OCI-LY7 (cell line): ENCODE data around the gene HSPA14. TPM values are rescaled to one million over a fixed set of nuclear protein-coding genes. Genes with fewer than 3 reads are reported as not detected.

Experiments used
- BruUV-seq: library from RNA; stranded (reverse); fragments of 400-500 nt; replicated peaks from 2 replicates; lab custom pipeline; 2021; lab: Mats Ljungman, UMichigan
- CTCF ChIA-PET: fragments of 300-600 bp; sonication (Branson Sonifier 250); formaldehyde crosslinking; loops from one replicate; lab custom pipeline; 2022; ENCODE audit warnings: antibody characterized with exemption; ENCODE audit not compliant: unreplicated experiment; lab: Charles Lee
- POLR2A ChIA-PET: fragments of 300-600 bp; sonication (Branson Sonifier 250); formaldehyde crosslinking; loops from one replicate; lab custom pipeline; 2022; ENCODE audit warnings: antibody characterized with exemption; lab: Charles Lee
- DNase-seq: peaks from one replicate; pipeline ENCODE4 v3.0.0-alpha.2; 2015; ENCODE audit warnings: low spot score
- H2AFZ ChIP-seq: fragments of 200-600 bp; sonication (generic), shearing (Covaris generic); 2 replicates; pipeline ENCODE4 v1.6.1; 2014; ENCODE audit warnings: mild to moderate bottlenecking, antibody characterized with exemption, low read length, moderate library complexity
- H3K27ac ChIP-seq: fragments of 200-600 bp; sonication (generic); 2 replicates; pipeline ENCODE4 v1.5.1; 2014; ENCODE audit warnings: mixed run types, low read depth, mild to moderate bottlenecking, moderate library complexity, low read length, inconsistent platforms; ENCODE audit not compliant: poor library complexity, severe bottlenecking
- H3K36me3 ChIP-seq: fragments of 200-600 bp; sonication (generic); 2 replicates; pipeline ENCODE4 v1.6.1; 2014; ENCODE audit warnings: mild to moderate bottlenecking, antibody characterized with exemption, low read length, moderate library complexity, mixed read lengths; ENCODE audit not compliant: insufficient read depth
- H3K4me1 ChIP-seq: fragments of 200-600 bp; sonication (generic); 2 replicates; pipeline ENCODE4 v1.5.1; 2014; ENCODE audit warnings: mild to moderate bottlenecking, low read length; ENCODE audit not compliant: insufficient read depth, poor library complexity, severe bottlenecking
- H3K4me2 ChIP-seq: fragments of 200-600 bp; sonication (generic); 2 replicates; pipeline ENCODE4 v1.6.1; 2014; ENCODE audit warnings: mild to moderate bottlenecking, low read length
- H3K4me3 ChIP-seq: fragments of 200-600 bp; sonication (generic); 2 replicates; pipeline ENCODE4 v1.5.1; 2014; ENCODE audit warnings: mild to moderate bottlenecking, low read depth, low read length; ENCODE audit not compliant: poor library complexity, severe bottlenecking
- H3K79me2 ChIP-seq: fragments of 200-600 bp; sonication (generic); 2 replicates; pipeline ENCODE4 v1.6.1; 2016; ENCODE audit warnings: low read depth, mild to moderate bottlenecking, low read length, moderate library complexity, mixed read lengths; ENCODE audit not compliant: insufficient read depth
- H3K9me2 ChIP-seq: fragments of 200-600 bp; sonication (generic); 2 replicates; pipeline ENCODE4 v1.6.1; 2016; ENCODE audit warnings: mild to moderate bottlenecking, low read length, mixed read lengths; ENCODE audit not compliant: insufficient read depth
- H3K9me3 ChIP-seq: fragments of 200-600 bp; sonication (generic); 2 replicates; pipeline ENCODE4 v1.6.1; 2014; ENCODE audit warnings: mild to moderate bottlenecking, mixed run types, low read length, mixed read lengths
- H4K20me1 ChIP-seq: fragments of 200-600 bp; sonication (generic); 2 replicates; pipeline ENCODE4 v1.6.1; 2014; ENCODE audit warnings: mild to moderate bottlenecking, antibody characterized with exemption, low read length, moderate library complexity, mixed read lengths; ENCODE audit not compliant: insufficient read depth
- CTCF ChIP-seq: fragments of 200-600 bp; sonication (generic); conservative IDR thresholded peaks from 2 replicates; pipeline ENCODE4 v1.5.1; 2014; ENCODE audit warnings: mild to moderate bottlenecking, antibody characterized with exemption, low read length, moderate library complexity, mixed read lengths
- EZH2phosphoT487 ChIP-seq: fragments of 200-600 bp; sonication (generic); IDR thresholded peaks from 2 replicates; pipeline ENCODE4 v1.6.1; 2018; ENCODE audit warnings: low read depth, borderline replicate concordance, mild to moderate bottlenecking, mixed run types, antibody characterized with exemption, low read length, moderate library complexity, mixed read lengths
- intact Hi-C: fragments of 100-400 bp; cut with micrococcal nuclease; formaldehyde crosslinking; loops from one replicate; pipeline ENCODE4 v1.10.0; 2022; ENCODE audit not compliant: unreplicated experiment
- total RNA-seq, 2 experiments: library from RNA; depleted of rRNA in 1 of 2; stranded (reverse); fragments of >200 nt in 1 of 2; shearing (Covaris generic) in 1 of 2; gene quantifications; 2 replicates each; pipeline ENCODE4 v1.2.3, GENCODE V29; 2014 to 2022

HSPA14 gene
- total RNA-seq, 2 experiments from 2014 or later, result 21.8 to 28.2 TPM

DNA sequence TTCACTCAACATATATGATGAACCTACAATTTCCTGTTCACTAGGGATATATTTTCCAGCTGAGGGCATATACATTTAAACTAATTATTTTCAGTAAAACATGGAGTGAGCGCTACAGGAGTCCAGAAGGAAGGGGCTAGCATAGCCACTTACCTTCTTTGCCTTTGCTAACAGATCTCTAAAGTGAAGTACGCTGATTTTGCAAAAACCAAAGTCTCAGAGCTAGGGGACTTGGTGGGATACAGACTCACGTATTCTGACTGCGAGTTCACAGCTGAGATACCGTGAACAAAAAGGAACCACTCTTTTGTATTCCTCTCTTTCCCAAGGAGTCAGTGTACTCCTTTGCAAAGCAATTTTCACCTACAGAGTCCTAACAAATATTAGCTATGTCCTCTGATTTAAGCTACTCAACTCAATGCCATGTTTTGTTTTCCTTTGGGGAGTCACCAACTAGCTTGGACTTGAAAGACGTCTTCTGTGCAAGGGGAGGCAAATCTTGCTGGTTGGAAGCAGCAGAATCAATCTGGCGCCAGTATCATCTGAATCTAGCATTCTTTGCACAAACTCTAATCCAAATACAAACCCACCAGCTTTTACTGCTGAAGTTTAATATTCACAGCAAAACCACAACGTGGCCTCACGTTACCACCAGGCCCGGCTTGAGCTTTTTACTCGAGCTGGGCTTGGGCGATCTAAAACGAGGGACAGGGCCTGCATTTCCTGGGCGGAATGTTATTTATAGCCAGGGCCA lies 926 bp upstream of the HSPA14 start:
- TF ChIP-seq CTCF (no peak), EZH2phosphoT487 (no peak)
- peak overlapping the region; percentile 58 for H2AFZ ChIP-seq
- peaks cover 10% of the 10 kb centered on the region; the same call in 1 of the 2 replicates for H4K20me1 ChIP-seq
- peak overlapping the region; percentile 88 for H3K4me3 ChIP-seq
- no peak overlapping the region for H3K27ac ChIP-seq
- CTCF ChIA-PET, result interaction anchor here (0.6 to 1.6 kb wide), 6 partner anchors 11 to 294 kb away, joined by 3 to 7 read pairs (median 4); partner anchors contain the start of gene SUV39H2
- BruUV-seq, result no TSS peak
- H3K9me3 ChIP-seq, result no peaks in the 10 kb centered on the region
- intact Hi-C loops, result loop anchor here (5.0 kb wide), 2 partner anchors 135 to 235 kb away; no protein-coding TSS in a partner anchor
- DNase-seq, result no peak
- H3K4me1 ChIP-seq, result peaks cover 12% of the 10 kb centered on the region
- no peaks in the 10 kb centered on the region for H3K9me2 ChIP-seq
- H3K36me3 ChIP-seq, result peaks cover 23% of the 10 kb centered on the region
- POLR2A ChIA-PET, result interaction anchor here (0.5 to 4.3 kb wide), 33 partner anchors 8 to 356 kb away, joined by 3 to 20 read pairs (median 5); partner anchors contain the start of genes DCLRE1C, MEIG1 and SUV39H2
- peak overlapping the region; percentile 68 for H3K4me2 ChIP-seq
- peaks cover 40% of the 10 kb centered on the region for H3K79me2 ChIP-seq

DNA sequence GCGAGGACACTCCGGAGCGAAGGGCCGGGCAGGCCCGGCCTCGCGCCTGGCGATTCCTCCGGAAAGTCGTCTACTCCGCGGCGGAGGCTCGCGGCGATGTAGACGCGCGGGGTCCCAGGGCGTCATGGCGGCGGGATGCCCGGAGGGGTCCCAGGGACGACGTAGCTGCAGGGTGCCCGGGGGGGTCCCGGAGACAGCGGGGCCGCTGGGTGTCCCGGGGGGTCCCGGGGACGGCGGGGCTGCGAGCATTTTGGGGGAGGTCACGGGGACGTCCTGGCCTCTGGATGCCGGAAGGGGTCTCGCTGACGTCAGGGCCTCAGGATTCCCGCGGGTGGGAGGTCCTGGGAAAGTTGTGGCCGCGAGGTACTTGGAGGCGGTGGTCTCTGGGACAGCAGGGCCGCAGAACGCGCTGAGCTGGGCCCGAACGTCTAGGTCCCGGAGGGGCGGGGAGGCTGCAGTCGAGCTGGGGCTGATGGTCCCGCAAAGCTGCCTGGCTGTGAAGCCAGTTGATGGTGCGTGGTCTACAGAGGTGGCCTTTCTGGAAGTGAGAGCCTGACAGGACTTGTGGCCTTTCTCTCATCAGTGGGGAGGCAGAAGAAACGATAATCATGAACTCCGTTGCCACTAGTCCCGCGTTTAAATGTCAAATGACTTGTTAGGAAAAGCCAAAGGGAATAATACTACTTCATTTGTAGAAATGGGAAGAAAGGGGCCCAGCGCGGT lies 637 bp downstream of the HSPA14 start:
- peaks cover 12% of the 10 kb centered on the region for H3K4me1 ChIP-seq
- no TSS peak for BruUV-seq
- peak overlapping the region; percentile 59; the same call in 1 of the 2 replicates for H2AFZ ChIP-seq
- peaks cover 40% of the 10 kb centered on the region for H3K79me2 ChIP-seq
- H3K4me3 ChIP-seq, result peak overlapping the region; percentile 88
- no peaks in the 10 kb centered on the region for H3K9me3 ChIP-seq
- intact Hi-C loops, result loop anchor here (1.0 to 5.0 kb wide), 4 partner anchors 40 to 236 kb away; partner anchors contain the start of genes DCLRE1C and SUV39H2
- peak overlapping the region; percentile 56 for H3K27ac ChIP-seq
- POLR2A ChIA-PET, result interaction anchor here (0.5 to 4.3 kb wide), 21 partner anchors 9 to 334 kb away, joined by 3 to 20 read pairs (median 4); partner anchors contain the start of genes DCLRE1C and SUV39H2
- CTCF ChIA-PET, result interaction anchor here (1.0 to 1.5 kb wide), 4 partner anchors 15 to 298 kb away, joined by 3 to 7 read pairs (median 4); partner anchors contain the start of gene SUV39H2
- peaks cover 10% of the 10 kb centered on the region; the same call in 1 of the 2 replicates for H4K20me1 ChIP-seq
- DNase-seq, result peak; percentile 57
- no peak for TF ChIP-seq EZH2phosphoT487
- no peak for TF ChIP-seq CTCF
- H3K4me2 ChIP-seq, result peak overlapping the region; percentile 73
- peaks cover 38% of the 10 kb centered on the region for H3K36me3 ChIP-seq
- no peaks in the 10 kb centered on the region for H3K9me2 ChIP-seq
